Panc1 (cell line): ENCODE measurements around the gene WRAP53. TPM values are rescaled to one million over a fixed set of nuclear protein-coding genes. Genes with fewer than 3 reads are reported as not detected.

Experiments
- ATAC-seq: fragments of 200-7000 bp; cut with Tn5 transposase; 2 replicates; pipeline ENCODE4 v1.9.1; 2020; ENCODE audit warnings: mild to moderate bottlenecking, moderate library complexity
- BruUV-seq: library from RNA; stranded (reverse); fragments of 400-500 nt; replicated peaks from 2 replicates; lab custom pipeline; 2021; lab: Mats Ljungman, UMichigan
- CTCF ChIA-PET: fragments of 300-600 bp; sonication (Branson Sonifier 250); formaldehyde crosslinking; loops from one replicate; lab custom pipeline; 2022; ENCODE audit warnings: antibody characterized with exemption; lab: Charles Lee
- POLR2A ChIA-PET: fragments of 300-600 bp; sonication (Branson Sonifier 250); formaldehyde crosslinking; loops from one replicate; lab custom pipeline; 2022; ENCODE audit warnings: antibody characterized with exemption; lab: Charles Lee
- DNase-seq: peaks from one replicate; pipeline ENCODE4 v3.0.0-alpha.2; 2010; ENCODE audit warnings: low read depth, low spot score
- H3K27ac ChIP-seq: 2 replicates; pipeline ENCODE4 v1.5.1; 2011; ENCODE audit warnings: mild to moderate bottlenecking, low read length, inconsistent platforms
- H3K27me3 ChIP-seq: fragments of 200-500 bp; sonication (Bioruptor generic); 2 replicates; pipeline ENCODE4 v1.6.0; 2014; ENCODE audit warnings: low read length, inconsistent platforms; ENCODE audit not compliant: control insufficient read depth, insufficient read depth
- H3K36me3 ChIP-seq: fragments of 200-500 bp; sonication (Bioruptor generic); 2 replicates; pipeline ENCODE4 v1.5.1; 2014; ENCODE audit warnings: inconsistent platforms, mild to moderate bottlenecking, low read length, moderate library complexity; ENCODE audit not compliant: control insufficient read depth, insufficient read depth
- H3K4me1 ChIP-seq: 2 replicates; pipeline ENCODE4 v1.5.1; 2011; ENCODE audit warnings: inconsistent platforms, mild to moderate bottlenecking, low read length, moderate library complexity; ENCODE audit not compliant: control insufficient read depth, insufficient read depth
- H3K4me3 ChIP-seq, 2 experiments: 2 replicates each; pipeline ENCODE4 v1.5.1; 2011 to 2012; ENCODE audit warnings: low read depth in 2 of 2, low read length in 2 of 2, mild to moderate bottlenecking in 2 of 2, inconsistent platforms in 1 of 2, moderate library complexity in 1 of 2
- H3K9me3 ChIP-seq: fragments of 200-500 bp; sonication (Bioruptor generic); 2 replicates; pipeline ENCODE4 v1.5.1; 2014; ENCODE audit warnings: low read depth, mild to moderate bottlenecking, inconsistent platforms, low read length, moderate library complexity; ENCODE audit not compliant: control insufficient read depth, insufficient read depth
- POLR2AphosphoS5 ChIP-seq: IDR thresholded peaks from 2 replicates; pipeline ENCODE4 v1.6.1; 2012; ENCODE audit warnings: mild to moderate bottlenecking, low read depth, low read length, moderate library complexity
- REST ChIP-seq, 2 experiments: IDR thresholded peaks; 2 replicates each; pipeline ENCODE4 v1.6.1; 2011 to 2012; ENCODE audit warnings: low read depth in 2 of 2, control low read depth in 1 of 2, low read length in 1 of 2, mild to moderate bottlenecking in 1 of 2, moderate library complexity in 1 of 2; ENCODE audit not compliant: insufficient read depth in 1 of 2
- SIN3A ChIP-seq: IDR thresholded peaks from 2 replicates; pipeline ENCODE4 v1.6.1; 2012; ENCODE audit warnings: low read depth, mild to moderate bottlenecking, low read length, moderate library complexity, borderline replicate concordance; ENCODE audit not compliant: insufficient read depth
- TCF7L2 ChIP-seq: IDR thresholded peaks from 2 replicates; pipeline ENCODE4 v1.6.1; 2011; ENCODE audit warnings: mild to moderate bottlenecking, low read depth, low read length, inconsistent platforms
- in situ Hi-C: cut with HindIII; loops from 2 replicates; pipeline ENCODE4 v1.10.0; 2016; ENCODE audit warnings: low sequenced_read_pairs, low pct_unique_long_range_greater_than_20kb
- intact Hi-C: fragments of 100-400 bp; cut with micrococcal nuclease; formaldehyde crosslinking; loops from one replicate; pipeline ENCODE4 v1.10.0; 2022; ENCODE audit not compliant: unreplicated experiment
- total RNA-seq: library from RNA; stranded (reverse); gene quantifications from one replicate; pipeline ENCODE4 v1.2.1, GENCODE V29; 2021; ENCODE audit not compliant: unreplicated experiment
- TF ChIP-seq, protein P1 (sequence below): fragments of 450-650 bp; IDR thresholded peaks from 2 replicates; pipeline ENCODE4 v1.5.1; 2017; ENCODE audit warnings: mild to moderate bottlenecking

WRAP53 gene
- total RNA-seq, 1 experiment from 2014 or later = 27.0 TPM

- CTCF ChIA-PET = no interaction called here
- TF ChIP-seq POLR2AphosphoS5 (no peak), REST (IDR thresholded peaks at IDR 0.05; ENCODE audit: insufficient read depth in 1 of 2, low read depth in 2 of 2, low read length in 1 of 2) (no peak), TCF7L2 (no peak), SIN3A (no peak)
- TF ChIP-seq, protein P1, sequence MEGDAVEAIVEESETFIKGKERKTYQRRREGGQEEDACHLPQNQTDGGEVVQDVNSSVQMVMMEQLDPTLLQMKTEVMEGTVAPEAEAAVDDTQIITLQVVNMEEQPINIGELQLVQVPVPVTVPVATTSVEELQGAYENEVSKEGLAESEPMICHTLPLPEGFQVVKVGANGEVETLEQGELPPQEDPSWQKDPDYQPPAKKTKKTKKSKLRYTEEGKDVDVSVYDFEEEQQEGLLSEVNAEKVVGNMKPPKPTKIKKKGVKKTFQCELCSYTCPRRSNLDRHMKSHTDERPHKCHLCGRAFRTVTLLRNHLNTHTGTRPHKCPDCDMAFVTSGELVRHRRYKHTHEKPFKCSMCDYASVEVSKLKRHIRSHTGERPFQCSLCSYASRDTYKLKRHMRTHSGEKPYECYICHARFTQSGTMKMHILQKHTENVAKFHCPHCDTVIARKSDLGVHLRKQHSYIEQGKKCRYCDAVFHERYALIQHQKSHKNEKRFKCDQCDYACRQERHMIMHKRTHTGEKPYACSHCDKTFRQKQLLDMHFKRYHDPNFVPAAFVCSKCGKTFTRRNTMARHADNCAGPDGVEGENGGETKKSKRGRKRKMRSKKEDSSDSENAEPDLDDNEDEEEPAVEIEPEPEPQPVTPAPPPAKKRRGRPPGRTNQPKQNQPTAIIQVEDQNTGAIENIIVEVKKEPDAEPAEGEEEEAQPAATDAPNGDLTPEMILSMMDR = no peak
- no peaks in the 10 kb centered on the region for H3K36me3 ChIP-seq
- H3K4me3 ChIP-seq = no peak overlapping the region
- no peaks in the 10 kb centered on the region for H3K9me3 ChIP-seq
- intact Hi-C loops = no loop called here
- ATAC-seq = no peak
- in situ Hi-C loops = no loop called here
- H3K4me1 ChIP-seq = peaks cover 10% of the 10 kb centered on the region; the same call in 1 of the 2 replicates
- H3K27me3 ChIP-seq = no peaks in the 10 kb centered on the region
- H3K27ac ChIP-seq = no peak overlapping the region
- DNase-seq = no peak
- POLR2A ChIA-PET = interaction anchor here (0.6 to 0.7 kb wide), 2 partner anchors 14 to 50 kb away, joined by 3 to 7 read pairs; partner anchors contain the start of gene ATP1B2
- BruUV-seq = no TSS peak
Measured at GRCh38 chr17:7700510-7700909, 12.2 kb downstream of the WRAP53 start.

DNA sequence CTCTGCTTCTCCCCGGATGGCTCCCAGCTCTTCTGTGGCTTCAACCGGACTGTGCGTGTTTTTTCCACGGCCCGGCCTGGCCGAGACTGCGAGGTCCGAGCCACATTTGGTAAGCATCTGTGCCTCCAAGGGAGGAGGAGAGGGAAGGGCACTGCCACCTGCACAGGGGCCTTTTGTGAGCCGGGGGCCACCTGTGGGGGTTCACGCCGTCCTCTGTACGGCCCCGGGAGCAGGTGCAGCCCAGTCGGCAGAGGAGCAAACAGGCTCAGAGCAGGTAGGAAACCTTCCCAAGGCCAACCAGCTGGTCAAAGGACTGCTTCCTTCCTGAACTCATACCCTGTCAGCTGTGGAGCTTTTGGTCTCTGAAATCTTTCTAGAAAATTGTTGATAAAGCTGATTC lies 13.4 kb downstream of the WRAP53 start:
- ChIA-PET POLR2A (no interaction called here), CTCF (no interaction called here)
- Histone ChIP-seq H3K4me3 (no peak overlapping the region), H3K9me3 (no peaks in the 10 kb centered on the region), H3K36me3 (no peaks in the 10 kb centered on the region), H3K27ac (no peak overlapping the region), H3K4me1 (peaks cover 12% of the 10 kb centered on the region; the same call in 1 of the 2 replicates), H3K27me3 (no peaks in the 10 kb centered on the region)
- no peak for TF ChIP-seq TCF7L2
- TF ChIP-seq, protein P1 = no peak
- no peak for TF ChIP-seq SIN3A
- no peak for TF ChIP-seq POLR2AphosphoS5
- no peak for TF ChIP-seq REST (IDR thresholded peaks at IDR 0.05; ENCODE audit: insufficient read depth in 1 of 2, low read depth in 2 of 2, low read length in 1 of 2)
- ATAC-seq (no peak), DNase-seq (no peak)
- BruUV-seq = no TSS peak
- in situ Hi-C loops = no loop called here
- intact Hi-C loops = no loop called here
